Measurements from ENCODE around the gene UCK2.

The UCK2 gene

DNA sequence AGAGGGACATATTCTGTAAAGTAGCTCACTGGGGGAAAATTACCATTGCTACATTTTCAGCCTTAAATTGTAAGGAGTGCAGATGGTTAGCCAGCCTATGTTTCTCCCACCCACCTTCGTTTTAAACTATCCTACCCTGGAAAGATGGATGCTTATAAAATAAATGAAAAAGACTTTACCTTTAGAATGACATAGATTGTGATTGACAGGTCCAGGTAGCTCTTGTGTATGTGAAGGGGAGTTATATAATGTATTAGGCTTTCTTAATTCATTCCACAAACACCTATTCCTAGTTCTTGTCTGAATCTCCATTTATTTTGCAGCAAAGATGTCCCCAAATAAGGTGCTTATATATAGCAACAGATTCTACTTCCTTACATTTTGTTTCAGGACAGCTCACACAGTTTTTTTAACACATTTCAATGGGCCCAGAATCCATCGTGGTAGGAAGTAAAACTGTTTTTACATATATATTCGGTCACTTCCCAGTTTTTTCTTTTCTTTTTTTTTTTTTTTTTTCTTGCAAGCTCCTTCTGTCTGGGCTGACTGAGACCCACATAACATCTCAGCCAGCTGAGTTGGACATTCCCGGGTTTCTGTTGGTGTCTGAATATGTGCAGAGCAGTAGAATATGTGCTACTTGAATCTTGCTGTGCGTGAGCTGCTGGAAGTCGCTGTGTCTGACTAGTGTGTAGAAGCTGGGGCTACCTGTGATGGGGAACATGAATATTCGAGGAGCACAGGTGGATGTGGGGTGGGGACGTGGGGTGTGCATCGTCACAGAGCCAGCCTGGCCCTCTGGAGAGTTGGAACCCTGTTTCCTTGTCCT, 27.8 kb downstream of the UCK2 start:
- DNase-seq (ENCODE audit: low read depth in 3 of 3): no peak

DNA sequence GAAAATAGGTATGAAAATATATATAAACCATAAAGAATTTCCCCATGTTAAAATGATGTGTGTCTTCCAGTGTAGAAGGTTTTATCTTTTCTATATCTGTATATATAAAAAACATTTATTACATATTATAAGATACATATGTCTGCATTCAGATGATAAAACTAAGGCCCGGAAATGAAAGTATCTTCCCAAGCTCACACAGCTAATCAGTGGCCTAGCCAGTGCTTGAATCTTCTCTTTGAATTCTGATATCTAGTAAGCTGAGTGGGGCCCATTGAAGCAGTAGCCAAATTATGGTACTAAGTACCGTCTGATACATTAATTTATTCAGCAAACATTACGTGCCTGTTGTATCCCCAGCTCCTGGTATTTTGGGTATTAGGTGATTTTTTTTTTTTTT, 28.6 kb downstream of the UCK2 start:
- DNase-seq (ENCODE audit: low read depth in 3 of 3): no peak

DNA sequence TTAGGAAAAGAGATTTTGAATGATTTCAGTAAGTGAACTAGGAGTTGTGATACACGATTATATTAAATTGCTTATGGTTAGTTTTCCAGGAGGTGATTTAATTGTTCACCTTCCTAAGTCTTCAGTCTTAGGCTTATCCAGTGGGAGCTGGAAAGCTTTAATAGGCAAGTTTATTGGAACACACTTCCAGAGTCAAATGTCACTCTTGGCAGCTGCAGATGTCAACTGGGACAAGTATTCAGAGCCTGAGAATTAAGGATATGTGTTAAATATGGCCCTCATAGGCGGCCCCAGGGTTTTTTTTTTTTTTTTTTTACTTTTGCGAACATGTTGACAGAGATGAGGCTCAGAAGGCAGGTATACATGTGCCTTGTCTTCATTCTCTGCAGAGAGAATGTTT, 29.2 kb downstream of the UCK2 start:
- DNase-seq (ENCODE audit: low read depth in 3 of 3): no peak

DNA sequence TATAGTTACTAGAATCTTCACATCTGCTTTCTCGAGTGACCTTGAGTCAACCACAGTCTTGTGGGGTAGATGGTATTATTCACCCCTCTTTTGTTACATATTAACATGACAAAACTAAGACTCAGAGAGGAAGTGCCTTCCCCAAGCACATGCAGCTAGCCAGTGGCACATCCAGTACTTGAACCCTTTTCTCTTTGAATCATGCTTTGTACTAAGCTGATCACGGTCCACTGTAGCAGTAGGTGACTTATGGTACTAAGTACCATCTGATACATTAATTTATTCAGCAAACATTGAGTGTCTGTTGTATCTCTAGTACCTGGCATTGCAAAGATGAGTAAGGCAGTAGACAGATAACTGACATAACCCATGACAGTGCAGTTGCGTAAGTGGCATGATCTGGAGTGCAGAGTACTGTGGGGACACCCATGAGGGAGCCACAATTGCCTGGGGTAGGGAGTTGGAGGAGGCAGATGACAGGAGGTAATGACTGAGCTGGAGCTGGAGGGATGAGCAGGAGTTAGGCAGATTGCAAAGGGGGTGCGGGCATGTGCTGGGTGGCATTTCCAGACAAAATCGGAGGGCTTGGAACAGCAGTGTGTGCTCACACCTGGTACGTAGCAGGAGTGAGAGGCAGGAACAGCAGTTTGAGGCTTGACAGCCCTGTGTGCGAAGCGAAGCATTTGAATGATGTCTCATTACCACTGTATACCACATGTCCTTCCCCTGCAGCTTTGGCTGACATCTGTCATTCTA, 29.8 kb downstream of the UCK2 start:
- no peak for DNase-seq (ENCODE audit: low read depth in 3 of 3)

DNA sequence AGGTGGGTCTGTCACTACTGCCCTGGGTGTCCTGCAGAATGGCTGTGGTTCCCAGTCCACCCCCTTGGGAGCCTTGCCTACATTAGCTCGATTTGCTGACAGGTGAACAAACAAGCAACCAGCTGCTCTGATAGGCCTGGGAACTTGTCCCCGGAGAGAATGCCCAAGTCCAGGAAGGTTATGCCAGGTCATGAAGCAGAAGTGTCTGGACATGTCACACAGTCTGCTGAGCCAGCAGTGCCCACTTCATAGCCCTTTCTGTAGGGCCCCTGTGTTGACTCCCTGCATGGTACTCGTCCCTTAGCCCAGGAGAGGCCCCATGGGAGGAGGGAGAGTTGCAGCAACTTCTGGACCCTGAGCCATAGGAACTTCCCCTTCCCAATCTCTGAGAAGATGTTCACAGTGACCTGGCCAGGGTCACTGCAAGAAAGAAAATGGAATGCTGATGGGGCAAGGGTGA, 31.0 kb downstream of the UCK2 start:
- DNase-seq (ENCODE audit: low read depth in 3 of 3): no peak

GRCh38 chr1:165858967-165859845, 31.8 kb downstream of the UCK2 start:
- DNase-seq (ENCODE audit: low read depth in 3 of 3): no peak

DNA sequence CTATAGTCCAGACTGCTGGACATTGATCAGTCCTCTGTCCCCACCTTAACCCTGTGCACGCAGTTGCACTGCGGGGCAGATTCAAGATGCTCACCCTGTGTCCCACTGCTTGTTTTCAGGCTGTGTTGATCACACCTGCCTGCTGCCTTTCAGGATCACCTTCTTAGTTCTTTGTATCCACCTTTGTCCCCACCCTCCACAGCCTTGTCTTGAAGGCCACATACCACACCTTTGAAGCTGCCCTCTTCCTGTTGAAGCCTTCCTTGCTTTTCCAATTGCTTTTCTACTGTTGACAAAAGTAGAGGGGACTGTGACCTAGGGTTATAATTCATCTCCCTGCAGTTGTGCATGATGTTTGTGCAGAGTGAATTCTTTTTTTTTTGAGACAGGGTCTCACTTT, 32.7 kb downstream of the UCK2 start:
- no peak for DNase-seq (ENCODE audit: low read depth in 3 of 3)

DNA sequence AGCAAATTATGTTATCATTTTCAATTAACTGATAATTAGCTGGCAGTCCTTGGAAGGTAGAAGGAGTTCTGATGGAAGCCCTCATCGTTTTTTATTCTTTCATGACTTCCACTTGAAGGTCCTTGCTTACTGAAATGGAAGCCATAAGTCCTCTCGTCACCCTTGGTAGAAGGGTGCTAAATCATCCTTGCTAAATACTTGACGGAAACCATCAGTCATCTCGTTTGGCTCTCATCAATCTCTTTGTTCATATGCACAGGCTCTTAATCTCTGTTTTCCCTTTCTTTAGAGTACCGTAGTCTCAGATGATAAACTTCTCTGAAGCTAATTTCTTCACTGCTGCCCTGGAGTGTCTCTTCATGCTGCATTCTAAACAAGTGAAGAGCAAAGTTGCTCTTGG, 34.5 kb downstream of the UCK2 start:
- DNase-seq (ENCODE audit: low read depth in 3 of 3): no peak

- no peak for DNase-seq (ENCODE audit: low read depth in 3 of 3)
Observed at GRCh38 chr1:165862448-165862847, 35.0 kb downstream of the UCK2 start.

GRCh38 chr1:165863346-165863745, 35.9 kb downstream of the UCK2 start:
- DNase-seq (ENCODE audit: low read depth in 3 of 3): no peak

- DNase-seq (ENCODE audit: low read depth in 3 of 3): no peak
Observed at GRCh38 chr1:165865633-165866340, 38.4 kb downstream of the UCK2 start.

DNA sequence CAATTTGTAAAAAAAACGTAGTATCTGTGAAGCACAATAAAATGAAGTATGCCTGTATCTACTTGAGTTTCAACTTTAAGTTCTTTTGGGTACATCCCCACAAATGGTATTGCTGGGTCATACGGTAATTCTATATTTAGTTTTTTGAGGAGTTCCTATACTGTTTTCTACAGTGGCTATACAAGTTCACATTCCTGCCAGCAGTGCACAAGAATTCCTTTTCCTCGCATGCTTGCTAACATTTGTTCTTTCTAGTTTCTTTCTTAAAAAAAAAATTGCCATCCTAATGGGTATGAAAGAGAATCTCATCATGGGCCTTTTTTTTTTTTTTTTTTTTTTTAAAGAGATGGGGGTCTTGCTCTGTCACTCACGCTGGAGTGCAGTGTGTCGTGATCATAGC, 41.9 kb downstream of the UCK2 start:
- DNase-seq (ENCODE audit: low read depth in 3 of 3): no peak

- DNase-seq (ENCODE audit: low read depth in 3 of 3): peak; percentile 15 to 27 (median 19)
Observed at GRCh38 chr1:165871311-165872067, 44.1 kb downstream of the UCK2 start.

GRCh38 chr1:165873481-165873880, 46.1 kb downstream of the UCK2 start:
- DNase-seq (ENCODE audit: low read depth in 3 of 3): no peak

DNA sequence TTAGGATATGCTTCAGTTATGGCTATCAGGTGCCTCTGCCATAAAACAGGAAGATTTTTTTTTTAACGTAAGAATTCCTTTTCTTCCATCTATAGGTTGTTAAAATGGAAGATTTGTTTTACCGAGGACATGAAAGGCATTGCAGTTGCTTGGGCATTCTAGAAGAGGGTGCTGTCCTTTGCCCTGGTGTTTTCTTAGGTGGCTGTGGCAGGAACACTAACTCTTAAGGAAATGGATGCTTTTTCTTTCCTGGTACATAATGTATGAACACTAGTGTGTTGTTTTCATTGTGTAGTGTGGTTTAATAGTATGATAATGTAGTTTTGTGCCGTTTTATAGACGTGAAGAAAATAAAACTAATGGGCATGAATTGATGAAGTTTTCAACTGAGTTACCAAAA, 47.2 kb downstream of the UCK2 start:
- DNase-seq (ENCODE audit: low read depth in 3 of 3): no peak

GRCh38 chr1:165875171-165875570, 47.8 kb downstream of the UCK2 start:
- no peak for DNase-seq (ENCODE audit: low read depth in 3 of 3)

DNA sequence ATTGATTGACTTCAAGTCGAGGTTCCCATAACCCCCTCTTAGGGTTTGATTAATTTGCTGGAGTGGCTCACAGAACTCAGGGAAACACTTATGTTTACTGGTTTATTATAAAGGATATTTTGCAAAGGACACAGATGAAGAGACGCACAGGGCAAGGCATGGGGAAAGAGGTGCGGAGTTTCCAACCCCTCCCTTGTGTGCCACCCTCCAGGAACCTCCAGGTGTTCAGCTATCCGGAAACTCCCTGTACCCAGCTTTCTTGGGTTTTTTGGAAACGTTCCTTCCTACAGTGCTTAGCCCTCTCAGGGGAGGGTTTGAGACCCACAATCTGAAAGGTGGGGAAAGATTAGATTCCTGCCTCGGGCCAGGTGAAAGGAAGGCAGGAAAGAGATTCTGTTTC, 48.2 kb downstream of the UCK2 start:
- no peak for DNase-seq (ENCODE audit: low read depth in 3 of 3)

GRCh38 chr1:165876121-165876520, 48.7 kb downstream of the UCK2 start:
- no peak for DNase-seq (ENCODE audit: low read depth in 3 of 3)

DNA sequence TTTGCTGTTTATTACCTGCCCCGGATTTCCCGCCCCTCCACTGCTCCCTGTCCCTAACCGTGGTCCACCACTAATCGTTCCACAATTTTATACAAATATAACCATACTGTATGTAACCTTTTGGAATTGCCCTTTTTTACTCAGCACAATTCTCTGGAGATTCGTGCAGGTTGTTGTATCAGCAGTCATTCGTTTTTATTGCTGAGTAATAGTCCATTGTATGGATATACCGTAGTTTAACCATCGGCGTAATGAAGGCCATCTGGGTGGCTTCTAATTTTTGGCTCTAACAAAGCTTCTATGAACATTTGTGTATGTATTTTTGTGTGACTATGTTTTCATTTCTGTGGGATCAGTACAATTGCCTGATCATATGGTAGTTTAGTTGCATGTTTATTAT, 50.0 kb downstream of the UCK2 start:
- no peak for DNase-seq (ENCODE audit: low read depth in 3 of 3)

- no peak for DNase-seq (ENCODE audit: low read depth in 3 of 3)
Observed at GRCh38 chr1:165877940-165878556, 50.6 kb downstream of the UCK2 start.

All from stimulated activated CD4-positive, alpha-beta T cell treated with anti-CD3 and anti-CD28 coated beads, TNF-alpha, amount 100 ng/mL, for 48 hours (primary cell).